H9 (cell line): ENCODE results near the gene PRKAG2. TPM values are rescaled to one million over a fixed set of nuclear protein-coding genes. Genes with fewer than 3 reads are reported as not detected.

Experiments
- DNase-seq: peaks from one replicate; pipeline ENCODE4 v3.0.0-alpha.2; 2017
- H2AFZ ChIP-seq: one replicate; pipeline ENCODE4 v1.6.1; 2013; ENCODE audit warnings: mild to moderate bottlenecking, low read length, control low read depth, moderate library complexity
- H2AK5ac ChIP-seq: 2 replicates; pipeline ENCODE4 v1.6.1; 2013; ENCODE audit warnings: low read length, control low read depth, mixed read lengths; ENCODE audit not compliant: insufficient read length
- H2BK120ac ChIP-seq: one replicate; pipeline ENCODE4 v1.6.1; 2013; ENCODE audit warnings: low read depth, mild to moderate bottlenecking, low read length, control low read depth, inconsistent platforms; ENCODE audit not compliant: poor library complexity, severe bottlenecking
- H2BK12ac ChIP-seq: 2 replicates; pipeline ENCODE4 v1.6.1; 2013; ENCODE audit warnings: low read length, control low read depth, mixed read lengths, low read depth; ENCODE audit not compliant: insufficient read length
- H2BK15ac ChIP-seq: 2 replicates; pipeline ENCODE4 v1.6.1; 2013; ENCODE audit warnings: low read depth, low read length, control low read depth
- H2BK20ac ChIP-seq: one replicate; pipeline ENCODE4 v1.6.1; 2013; ENCODE audit warnings: low read depth, mild to moderate bottlenecking, low read length, control low read depth, inconsistent platforms; ENCODE audit not compliant: poor library complexity, severe bottlenecking
- H2BK5ac ChIP-seq: 2 replicates; pipeline ENCODE4 v1.6.1; 2013; ENCODE audit warnings: low read length, control low read depth, mixed read lengths; ENCODE audit not compliant: insufficient read length
- H3K14ac ChIP-seq: 2 replicates; pipeline ENCODE4 v1.6.1; 2013; ENCODE audit warnings: low read length, control low read depth; ENCODE audit not compliant: insufficient read depth
- H3K18ac ChIP-seq: 2 replicates; pipeline ENCODE4 v1.6.1; 2013; ENCODE audit warnings: low read depth, mild to moderate bottlenecking, mixed read lengths, low read length, control low read depth; ENCODE audit not compliant: insufficient read length
- H3K23ac ChIP-seq: 2 replicates; pipeline ENCODE4 v1.6.1; 2013; ENCODE audit warnings: low read length, control low read depth, mixed read lengths, low read depth; ENCODE audit not compliant: insufficient read length
- H3K23me2 ChIP-seq: 2 replicates; pipeline ENCODE4 v1.6.1; 2013; ENCODE audit warnings: low read depth, mild to moderate bottlenecking, mixed read lengths, low read length, control low read depth; ENCODE audit not compliant: insufficient read length, poor library complexity, severe bottlenecking
- H3K27ac ChIP-seq: 2 replicates; pipeline ENCODE4 v1.5.1; 2013; ENCODE audit warnings: low read length, control low read depth, mixed read lengths, low read depth; ENCODE audit not compliant: insufficient read length
- H3K27me3 ChIP-seq: 2 replicates; pipeline ENCODE4 v1.6.1; 2013; ENCODE audit warnings: low read length, control low read depth, inconsistent platforms; ENCODE audit not compliant: insufficient read depth
- H3K4ac ChIP-seq: 2 replicates; pipeline ENCODE4 v1.6.1; 2013; ENCODE audit warnings: low read depth, mild to moderate bottlenecking, control low read depth, inconsistent platforms, low read length, moderate library complexity
- H3K4me1 ChIP-seq: 2 replicates; pipeline ENCODE4 v1.6.1; 2013; ENCODE audit warnings: low read length, control low read depth, inconsistent platforms; ENCODE audit not compliant: insufficient read depth
- H3K4me2 ChIP-seq: 2 replicates; pipeline ENCODE4 v1.6.1; 2013; ENCODE audit warnings: low read length, control low read depth, mixed read lengths; ENCODE audit not compliant: insufficient read length, insufficient read depth
- H3K56ac ChIP-seq: 2 replicates; pipeline ENCODE4 v1.6.1; 2013; ENCODE audit warnings: low read depth, mild to moderate bottlenecking, mixed read lengths, low read length, control low read depth; ENCODE audit not compliant: insufficient read length
- H3K79me1 ChIP-seq: 2 replicates; pipeline ENCODE4 v1.6.1; 2013; ENCODE audit warnings: low read depth, mild to moderate bottlenecking, moderate library complexity, low read length, control low read depth, inconsistent platforms; ENCODE audit not compliant: insufficient read depth, poor library complexity, severe bottlenecking
- H3K79me2 ChIP-seq: 2 replicates; pipeline ENCODE4 v1.6.1; 2013; ENCODE audit warnings: low read length, control low read depth, inconsistent platforms; ENCODE audit not compliant: insufficient read depth
- H3K9ac ChIP-seq: 2 replicates; pipeline ENCODE4 v1.6.1; 2013; ENCODE audit warnings: low read length, control low read depth, mixed read lengths; ENCODE audit not compliant: insufficient read length; ENCODE audit errors: extremely low read depth
- H3K9me3 ChIP-seq: one replicate; pipeline ENCODE4 v1.6.1; 2013; ENCODE audit warnings: low read depth, low read length, inconsistent platforms; ENCODE audit not compliant: control insufficient read depth
- H3T11ph ChIP-seq: one replicate; pipeline ENCODE4 v1.6.1; 2013; ENCODE audit warnings: mild to moderate bottlenecking, low read length, control low read depth, inconsistent platforms
- H4K20me1 ChIP-seq: one replicate; pipeline ENCODE4 v1.6.1; 2013; ENCODE audit not compliant: control insufficient read depth, insufficient read length, insufficient read depth
- H4K5ac ChIP-seq: 2 replicates; pipeline ENCODE4 v1.6.1; 2013; ENCODE audit warnings: low read depth, mild to moderate bottlenecking, mixed read lengths, low read length, control low read depth; ENCODE audit not compliant: insufficient read length
- H4K8ac ChIP-seq: replicated peaks from 2 replicates; pipeline ENCODE4 v1.6.1; 2013; ENCODE audit warnings: low read length, control low read depth, mixed read lengths, low read depth; ENCODE audit not compliant: insufficient read length
- H4K91ac ChIP-seq: 2 replicates; pipeline ENCODE4 v1.6.1; 2013; ENCODE audit warnings: low read depth, mild to moderate bottlenecking, moderate library complexity, mixed read lengths, low read length, control low read depth; ENCODE audit not compliant: insufficient read length
- H3K27ac Mint-ChIP-seq, 3 experiments: 2 replicates in 2 of 3; 3 replicates in 1 of 3; pipeline ENCODE4 v1.8.0; 2020 to 2021; ENCODE audit warnings: mixed read lengths in 3 of 3, mild to moderate bottlenecking in 1 of 3, moderate library complexity in 1 of 3
- H3K27me3 Mint-ChIP-seq: 2 replicates; pipeline ENCODE4 v1.8.0; 2021; ENCODE audit warnings: low read depth, mild to moderate bottlenecking, moderate library complexity, mixed read lengths
- H3K36me3 Mint-ChIP-seq, 3 experiments: 2 replicates in 2 of 3; 3 replicates in 1 of 3; pipeline ENCODE4 v1.8.0; 2020 to 2021; ENCODE audit warnings: low read depth in 3 of 3, mixed read lengths in 3 of 3; ENCODE audit not compliant: insufficient read depth in 1 of 3
- H3K4me1 Mint-ChIP-seq, 2 experiments: 2 replicates each; pipeline ENCODE4 v1.8.0; 2020; ENCODE audit warnings: mixed read lengths in 2 of 2
- H3K4me3 Mint-ChIP-seq, 2 experiments: 2 replicates in 1 of 2; 3 replicates in 1 of 2; pipeline ENCODE4 v1.8.0; 2020 to 2021; ENCODE audit warnings: mild to moderate bottlenecking in 2 of 2, mixed read lengths in 2 of 2, moderate library complexity in 1 of 2
- H3K9me3 Mint-ChIP-seq, 2 experiments: 2 replicates in 1 of 2; 3 replicates in 1 of 2; pipeline ENCODE4 v1.8.0; 2020; ENCODE audit warnings: mild to moderate bottlenecking in 2 of 2, mixed read lengths in 2 of 2, moderate library complexity in 1 of 2
- WGBS: extraction: QIAGEN DNeasy Blood & Tissue Kit; methylation state at CpG from one replicate; pipeline ENCODE4 v1.1.7; 2013; ENCODE audit warnings: missing lambda C conversion rate, low lambda C conversion rate, mixed read lengths; ENCODE audit not compliant: insufficient read length; ENCODE audit errors: extremely low coverage; 5-methylcytosine and 5-hydroxymethylcytosine counted together
- total RNA-seq: library from RNA; stranded (reverse); gene quantifications from 2 replicates; pipeline ENCODE4 v1.2.1, GENCODE V29; 2021
- TF ChIP-seq, protein P1 (sequence below): fragments of 200-600 bp; sonication (generic); conservative IDR thresholded peaks from 3 replicates; pipeline ENCODE4 v1.8.0; 2021; ENCODE audit warnings: antibody characterized with exemption, mild to moderate bottlenecking

The PRKAG2 gene
- total RNA-seq, 1 experiment from 2014 or later, result 11.8 TPM

DNA sequence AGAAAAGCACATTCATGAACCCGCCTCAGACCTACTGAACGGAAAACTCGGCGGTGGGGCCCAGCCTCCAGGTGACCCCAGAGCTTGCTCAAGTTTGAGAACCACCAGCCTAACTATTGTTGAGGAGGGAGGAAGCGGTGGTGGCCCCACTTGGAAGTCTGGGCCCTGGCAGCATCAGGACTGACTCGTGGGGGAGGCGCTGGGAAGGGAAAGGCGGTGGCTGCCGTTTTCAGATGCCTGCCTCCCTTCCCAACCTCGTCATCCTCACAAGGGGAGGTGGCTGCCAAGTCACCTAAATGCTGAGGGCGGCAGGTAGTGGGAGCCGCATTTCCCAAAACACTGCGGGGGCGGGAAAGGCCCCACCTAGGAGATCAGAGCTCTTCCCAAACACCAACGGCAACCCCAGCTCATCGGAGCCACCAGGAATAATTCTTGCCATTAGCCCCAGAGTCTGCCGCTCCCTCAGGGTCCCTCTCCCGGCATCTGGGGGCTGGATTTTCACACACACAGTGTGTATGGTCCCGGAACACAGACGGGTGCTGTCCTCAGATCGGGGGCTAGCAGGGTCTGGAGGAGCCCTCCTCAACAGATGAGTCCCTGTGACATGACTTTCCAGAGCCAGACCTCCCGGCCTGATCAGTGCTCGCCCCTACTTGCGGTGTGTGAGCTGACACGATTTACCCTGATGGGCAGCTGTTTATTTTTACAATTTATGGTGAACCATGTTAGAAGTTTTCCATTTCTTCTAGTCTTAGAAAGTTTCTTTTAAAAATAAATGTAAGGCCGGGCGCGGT lies 31.3 kb downstream of the PRKAG2 start:
- WGBS, result no CpG with 5 or more reads among the region's 28 CpGs
- DNase-seq, result no peak

More for the DNA sequence above, 31.3 kb downstream of the PRKAG2 start:
- H3K27me3 Mint-ChIP-seq, result peaks cover 9% of the 10 kb centered on the region
- H3K23ac ChIP-seq, result no peak overlapping the region
- H3K4ac ChIP-seq, result no peak overlapping the region
- H3K27ac ChIP-seq, result no peak overlapping the region
- H3K27me3 ChIP-seq, result no peaks in the 10 kb centered on the region
- no peak overlapping the region for H3K27ac Mint-ChIP-seq
- no peak overlapping the region for H4K5ac ChIP-seq
- no peak overlapping the region for H2BK20ac ChIP-seq
- H3K9me3 ChIP-seq, result no peaks in the 10 kb centered on the region
- H4K8ac ChIP-seq, result no peak overlapping the region
- no peaks in the 10 kb centered on the region for H3K9me3 Mint-ChIP-seq
- no peaks in the 10 kb centered on the region for H3K23me2 ChIP-seq
- H3K14ac ChIP-seq, result no peak overlapping the region; the same call in 1 of the 2 replicates
- no peak overlapping the region for H3K56ac ChIP-seq
- H3K4me1 ChIP-seq, result no peaks in the 10 kb centered on the region
- H2AFZ ChIP-seq, result no peak overlapping the region
- no peaks in the 10 kb centered on the region; a peak in 1 of 4 replicates for H3K4me1 Mint-ChIP-seq
- no peak overlapping the region for H2BK15ac ChIP-seq
- H3K36me3 Mint-ChIP-seq, result no peaks in the 10 kb centered on the region
- H3T11ph ChIP-seq, result no peak overlapping the region
- no peak overlapping the region for H3K18ac ChIP-seq
- no peaks in the 10 kb centered on the region for H3K79me2 ChIP-seq
- no peak overlapping the region for H2AK5ac ChIP-seq
- H4K91ac ChIP-seq, result no peak overlapping the region
- no peaks in the 10 kb centered on the region for H3K79me1 ChIP-seq
- no peak overlapping the region for H3K9ac ChIP-seq
- no peak overlapping the region for H2BK5ac ChIP-seq
- H2BK120ac ChIP-seq, result no peak overlapping the region
- no peak overlapping the region for H3K4me3 Mint-ChIP-seq
- TF ChIP-seq, protein P1, sequence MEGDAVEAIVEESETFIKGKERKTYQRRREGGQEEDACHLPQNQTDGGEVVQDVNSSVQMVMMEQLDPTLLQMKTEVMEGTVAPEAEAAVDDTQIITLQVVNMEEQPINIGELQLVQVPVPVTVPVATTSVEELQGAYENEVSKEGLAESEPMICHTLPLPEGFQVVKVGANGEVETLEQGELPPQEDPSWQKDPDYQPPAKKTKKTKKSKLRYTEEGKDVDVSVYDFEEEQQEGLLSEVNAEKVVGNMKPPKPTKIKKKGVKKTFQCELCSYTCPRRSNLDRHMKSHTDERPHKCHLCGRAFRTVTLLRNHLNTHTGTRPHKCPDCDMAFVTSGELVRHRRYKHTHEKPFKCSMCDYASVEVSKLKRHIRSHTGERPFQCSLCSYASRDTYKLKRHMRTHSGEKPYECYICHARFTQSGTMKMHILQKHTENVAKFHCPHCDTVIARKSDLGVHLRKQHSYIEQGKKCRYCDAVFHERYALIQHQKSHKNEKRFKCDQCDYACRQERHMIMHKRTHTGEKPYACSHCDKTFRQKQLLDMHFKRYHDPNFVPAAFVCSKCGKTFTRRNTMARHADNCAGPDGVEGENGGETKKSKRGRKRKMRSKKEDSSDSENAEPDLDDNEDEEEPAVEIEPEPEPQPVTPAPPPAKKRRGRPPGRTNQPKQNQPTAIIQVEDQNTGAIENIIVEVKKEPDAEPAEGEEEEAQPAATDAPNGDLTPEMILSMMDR, result no peak
- H3K4me2 ChIP-seq, result no peak overlapping the region
- H2BK12ac ChIP-seq, result no peak overlapping the region
- no peaks in the 10 kb centered on the region for H4K20me1 ChIP-seq
